Measurements from ENCODE around the gene MT1H.

DNA sequence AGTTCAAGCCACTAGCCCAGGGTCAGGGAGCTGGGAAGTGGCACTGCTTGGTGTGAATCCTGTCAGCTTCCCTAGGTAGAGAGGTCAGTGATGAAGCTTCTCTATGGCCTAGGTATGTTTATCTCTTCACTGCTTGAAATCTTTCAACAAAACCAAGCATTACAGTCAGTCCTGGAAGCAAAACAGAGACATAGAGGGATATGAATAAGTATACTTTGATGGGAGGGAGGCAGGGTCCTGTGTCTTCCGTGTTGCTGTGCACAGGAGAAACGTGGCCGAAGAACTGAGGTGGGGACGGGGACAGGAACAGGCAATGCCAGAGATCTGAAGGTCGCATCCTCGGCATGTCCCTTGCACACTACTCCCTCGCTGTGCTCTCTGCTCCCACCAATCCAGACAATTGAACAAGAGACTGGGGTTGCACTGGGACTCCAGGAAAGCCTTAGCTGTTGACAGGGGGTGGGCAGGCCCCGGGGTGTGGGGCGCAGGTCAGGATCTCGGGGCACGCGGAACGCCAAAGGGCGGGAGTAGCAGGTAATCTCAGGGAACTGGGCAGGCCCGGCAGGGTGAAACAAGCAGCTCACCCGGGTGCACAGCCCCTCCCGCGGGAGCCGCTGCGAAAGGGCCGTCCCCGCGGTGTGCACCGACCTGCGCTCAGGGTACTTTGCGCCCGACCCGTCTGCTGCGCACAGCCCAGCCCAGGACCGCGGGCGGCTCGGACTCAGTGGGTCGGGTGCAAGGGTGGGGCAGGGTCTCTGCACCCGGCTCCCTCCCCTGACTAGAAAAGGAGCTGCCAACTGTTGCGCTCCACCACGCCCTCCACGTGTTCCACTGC is at the start of gene MT1H:
- no peak for TF ChIP-seq POLR2A (IDR thresholded peaks at IDR 0.05)
- TF ChIP-seq, protein P1, sequence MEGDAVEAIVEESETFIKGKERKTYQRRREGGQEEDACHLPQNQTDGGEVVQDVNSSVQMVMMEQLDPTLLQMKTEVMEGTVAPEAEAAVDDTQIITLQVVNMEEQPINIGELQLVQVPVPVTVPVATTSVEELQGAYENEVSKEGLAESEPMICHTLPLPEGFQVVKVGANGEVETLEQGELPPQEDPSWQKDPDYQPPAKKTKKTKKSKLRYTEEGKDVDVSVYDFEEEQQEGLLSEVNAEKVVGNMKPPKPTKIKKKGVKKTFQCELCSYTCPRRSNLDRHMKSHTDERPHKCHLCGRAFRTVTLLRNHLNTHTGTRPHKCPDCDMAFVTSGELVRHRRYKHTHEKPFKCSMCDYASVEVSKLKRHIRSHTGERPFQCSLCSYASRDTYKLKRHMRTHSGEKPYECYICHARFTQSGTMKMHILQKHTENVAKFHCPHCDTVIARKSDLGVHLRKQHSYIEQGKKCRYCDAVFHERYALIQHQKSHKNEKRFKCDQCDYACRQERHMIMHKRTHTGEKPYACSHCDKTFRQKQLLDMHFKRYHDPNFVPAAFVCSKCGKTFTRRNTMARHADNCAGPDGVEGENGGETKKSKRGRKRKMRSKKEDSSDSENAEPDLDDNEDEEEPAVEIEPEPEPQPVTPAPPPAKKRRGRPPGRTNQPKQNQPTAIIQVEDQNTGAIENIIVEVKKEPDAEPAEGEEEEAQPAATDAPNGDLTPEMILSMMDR (IDR thresholded peaks at IDR 0.05) = no peak

All from Peyer's patch (tissue), 4 donors.